ENCODE measurements around the gene CDCA5.
"Not testable (repeated sequence)": the region's sequence is repeated elsewhere in the genome, so short reads cannot be mapped to it uniquely, and the experiment has no call there.

CDCA5 gene

GRCh38 chr11:65118891-65119669 lies 35.2 kb upstream of the CDCA5 start:
- DNase-seq = not testable (repeated sequence)

GRCh38 chr11:65118097-65118837 lies 34.4 kb upstream of the CDCA5 start:
- no peak for DNase-seq

GRCh38 chr11:65117206-65118096 lies 33.6 kb upstream of the CDCA5 start, which contains the start of gene ZNHIT2:
TSS of gene ZNHIT2 (minus strand) at chr11:65117701. CDS start at chr11:65117653, 48 bp downstream.
- peak; percentile 100 for DNase-seq

GRCh38 chr11:65116370-65117205 lies 32.7 kb upstream of the CDCA5 start:
- DNase-seq = peak; percentile 73

- no peak for DNase-seq
These were observed 31.7 kb upstream of the CDCA5 start for GRCh38 chr11:65115361-65116082.

- no peak for DNase-seq
These were observed 30.8 kb upstream of the CDCA5 start for GRCh38 chr11:65114538-65115171.

- no peak for DNase-seq
These were observed 30.0 kb upstream of the CDCA5 start for GRCh38 chr11:65113839-65114238.

- DNase-seq = no peak
These were observed 29.5 kb upstream of the CDCA5 start for GRCh38 chr11:65113361-65113756.

GRCh38 chr11:65112546-65113360 lies 28.9 kb upstream of the CDCA5 start:
- DNase-seq = peak; percentile 75

GRCh38 chr11:65111744-65112545 lies 28.1 kb upstream of the CDCA5 start, which contains the start of gene TM7SF2:
TSS of gene TM7SF2 (plus strand) at chr11:65111872. CDS start at chr11:65112016, 144 bp downstream.
- peak; percentile 93 for DNase-seq

- no peak for DNase-seq
These were observed 27.4 kb upstream of the CDCA5 start for GRCh38 chr11:65111159-65111743.

- DNase-seq = peak; percentile 97
These were observed 26.6 kb upstream of the CDCA5 start for GRCh38 chr11:65110354-65110861.

- no peak for DNase-seq
These were observed 25.7 kb upstream of the CDCA5 start for GRCh38 chr11:65109231-65110198.

GRCh38 chr11:65108469-65109123 lies 24.8 kb upstream of the CDCA5 start:
- DNase-seq = no peak

GRCh38 chr11:65107751-65108468 lies 24.1 kb upstream of the CDCA5 start:
- DNase-seq = no peak

- DNase-seq = no peak
These were observed 23.2 kb upstream of the CDCA5 start for GRCh38 chr11:65107078-65107477.
